Measurements from ENCODE around the gene CWH43. TPM values are rescaled to one million over a fixed set of nuclear protein-coding genes. Genes with fewer than 3 reads are reported as not detected.

CWH43 gene
- polyA plus RNA-seq, 1 donor from 2014 or later, result not detected

GRCh38 chr4:49000806-49001205 is 14.7 kb downstream of the CWH43 start:
- H3K36me3 ChIP-seq (ENCODE audit: insufficient read depth, low read length), result no peaks in the 10 kb centered on the region
- H3K9ac ChIP-seq (ENCODE audit: low read length), result no peak overlapping the region
- no peak overlapping the region for H3K27ac ChIP-seq (ENCODE audit: low read length)
- H4K20me1 ChIP-seq (ENCODE audit: insufficient read depth), result no peaks in the 10 kb centered on the region
- no peaks in the 10 kb centered on the region for H3K9me2 ChIP-seq (ENCODE audit: insufficient read depth, low read length)
- no peaks in the 10 kb centered on the region for H3K79me2 ChIP-seq (replicated peaks; ENCODE audit: insufficient read depth, low read length)
- H3K27me3 ChIP-seq (ENCODE audit: insufficient read depth, low read depth, low read length), result no peaks in the 10 kb centered on the region
- no peak overlapping the region for H3K4me3 ChIP-seq (ENCODE audit: low read length)
- TF ChIP-seq EZH2 (IDR thresholded peaks at IDR 0.05; ENCODE audit: borderline replicate concordance, insufficient read depth, low read length, poor library complexity, severe bottlenecking), result no peak
- TF ChIP-seq EP300 (conservative IDR thresholded peaks at IDR 0.05; ENCODE audit: poor library complexity, severe bottlenecking), result no peak
- no peak for TF ChIP-seq TAF1 (IDR thresholded peaks at IDR 0.05; ENCODE audit: low read depth)
- no peak for TF ChIP-seq SMC3 (conservative IDR thresholded peaks at IDR 0.05; ENCODE audit: poor library complexity)
- no peak overlapping the region for H2AFZ ChIP-seq (ENCODE audit: low read depth, low read length)
- H3K4me2 ChIP-seq (ENCODE audit: low read length), result no peak overlapping the region
- H3K9me3 ChIP-seq (ENCODE audit: low read length), result no peaks in the 10 kb centered on the region
- no peaks in the 10 kb centered on the region for H3F3A ChIP-seq (ENCODE audit: insufficient read depth, low read length, poor library complexity, severe bottlenecking)

- Histone ChIP-seq H2AFZ (ENCODE audit: low read depth, low read length) (no peak overlapping the region), H3K36me3 (ENCODE audit: insufficient read depth, low read length) (no peaks in the 10 kb centered on the region), H3K4me3 (ENCODE audit: low read length) (no peak overlapping the region), H3K27ac (ENCODE audit: low read length) (no peak overlapping the region), H3K27me3 (ENCODE audit: insufficient read depth, low read depth, low read length) (no peaks in the 10 kb centered on the region), H3K9ac (ENCODE audit: low read length) (no peak overlapping the region), H3K4me2 (ENCODE audit: low read length) (no peak overlapping the region), H3K9me3 (ENCODE audit: low read length) (peaks cover 2% of the 10 kb centered on the region), H3F3A (ENCODE audit: insufficient read depth, low read length, poor library complexity, severe bottlenecking) (no peaks in the 10 kb centered on the region), H4K20me1 (ENCODE audit: insufficient read depth) (no peaks in the 10 kb centered on the region), H3K79me2 (replicated peaks; ENCODE audit: insufficient read depth, low read length) (no peaks in the 10 kb centered on the region), H3K9me2 (ENCODE audit: insufficient read depth, low read length) (no peaks in the 10 kb centered on the region)
- TF ChIP-seq POLR2AphosphoS5 (IDR thresholded peaks at IDR 0.05), result no peak
- no peak for TF ChIP-seq TAF1 (IDR thresholded peaks at IDR 0.05; ENCODE audit: low read depth)
- no peak for TF ChIP-seq EP300 (conservative IDR thresholded peaks at IDR 0.05; ENCODE audit: poor library complexity, severe bottlenecking)
- TF ChIP-seq MXI1 (conservative IDR thresholded peaks at IDR 0.05; ENCODE audit: poor library complexity, severe bottlenecking), result no peak
- TF ChIP-seq EZH2 (IDR thresholded peaks at IDR 0.05; ENCODE audit: borderline replicate concordance, insufficient read depth, low read length, poor library complexity, severe bottlenecking), result no peak
- TF ChIP-seq CTCF (IDR thresholded peaks at IDR 0.05; ENCODE audit: poor library complexity, severe bottlenecking), result no peak
These were observed 16.9 kb downstream of the CWH43 start for GRCh38 chr4:49002931-49003330.

GRCh38 chr4:49018718-49019295 is 32.7 kb downstream of the CWH43 start:
- no peak overlapping the region for H3K4me3 ChIP-seq (ENCODE audit: low read length)
- no peaks in the 10 kb centered on the region for H3K79me2 ChIP-seq (replicated peaks; ENCODE audit: insufficient read depth, low read length)
- no peaks in the 10 kb centered on the region for H3K27me3 ChIP-seq (ENCODE audit: insufficient read depth, low read depth, low read length)
- H2AFZ ChIP-seq (ENCODE audit: low read depth, low read length), result no peak overlapping the region
- no peaks in the 10 kb centered on the region for H3K9me2 ChIP-seq (ENCODE audit: insufficient read depth, low read length)
- TF ChIP-seq RAD21 (conservative IDR thresholded peaks at IDR 0.05) (no peak), EZH2 (IDR thresholded peaks at IDR 0.05; ENCODE audit: borderline replicate concordance, insufficient read depth, low read length, poor library complexity, severe bottlenecking) (no peak), POLR2AphosphoS5 (IDR thresholded peaks at IDR 0.05) (no peak), EP300 (conservative IDR thresholded peaks at IDR 0.05; ENCODE audit: poor library complexity, severe bottlenecking) (no peak), TAF1 (IDR thresholded peaks at IDR 0.05; ENCODE audit: low read depth) (no peak), CTCF (IDR thresholded peaks at IDR 0.05; ENCODE audit: poor library complexity, severe bottlenecking) (no peak), REST (IDR thresholded peaks at IDR 0.05; ENCODE audit: borderline replicate concordance) (no peak), MXI1 (conservative IDR thresholded peaks at IDR 0.05; ENCODE audit: poor library complexity, severe bottlenecking) (no peak), SMC3 (conservative IDR thresholded peaks at IDR 0.05; ENCODE audit: poor library complexity) (no peak)
- H3F3A ChIP-seq (ENCODE audit: insufficient read depth, low read length, poor library complexity, severe bottlenecking), result no peaks in the 10 kb centered on the region
- no peak overlapping the region for H3K4me2 ChIP-seq (ENCODE audit: low read length)
- no peak overlapping the region for H3K27ac ChIP-seq (ENCODE audit: low read length)
- H4K20me1 ChIP-seq (ENCODE audit: insufficient read depth), result no peaks in the 10 kb centered on the region
- H3K36me3 ChIP-seq (ENCODE audit: insufficient read depth, low read length), result no peaks in the 10 kb centered on the region
- H3K9ac ChIP-seq (ENCODE audit: low read length), result no peak overlapping the region
- no peaks in the 10 kb centered on the region for H3K9me3 ChIP-seq (ENCODE audit: low read length)

Data from neural cell (in vitro differentiated cells).